ENCODE measurements around the gene SLC26A2.

Gene SLC26A2

GRCh38 chr5:149962601-149963300 lies 2.2 kb downstream of the SLC26A2 start:
- no peak for DNase-seq

GRCh38 chr5:149963729-149964128 lies 3.2 kb downstream of the SLC26A2 start:
- DNase-seq = no peak

- no peak for DNase-seq
Measured at GRCh38 chr5:149966946-149967345, 6.4 kb downstream of the SLC26A2 start.

- DNase-seq = no peak
Measured at GRCh38 chr5:149969181-149969930, 8.8 kb downstream of the SLC26A2 start.

GRCh38 chr5:149975409-149975808 lies 14.9 kb downstream of the SLC26A2 start:
- no peak for DNase-seq

GRCh38 chr5:149979896-149980295 lies 19.3 kb downstream of the SLC26A2 start:
- DNase-seq = no peak

- DNase-seq = no peak
Measured at GRCh38 chr5:149981206-149981605, 20.6 kb downstream of the SLC26A2 start.

- DNase-seq = no peak
Measured at GRCh38 chr5:149982505-149982904, 21.9 kb downstream of the SLC26A2 start.

- DNase-seq = no peak
Measured at GRCh38 chr5:149988126-149988525, 27.6 kb downstream of the SLC26A2 start.

- DNase-seq = peak; percentile 7 to 41
Measured at GRCh38 chr5:149990518-149991376, 30.2 kb downstream of the SLC26A2 start.

GRCh38 chr5:149993471-149993870 lies 32.9 kb downstream of the SLC26A2 start:
- DNase-seq = no peak

- no peak for DNase-seq
Measured at GRCh38 chr5:149995385-149996204, 35.0 kb downstream of the SLC26A2 start.

GRCh38 chr5:149996205-149996890 lies 35.8 kb downstream of the SLC26A2 start:
- DNase-seq = no peak

GRCh38 chr5:149998281-149998680 lies 37.7 kb downstream of the SLC26A2 start:
- no peak for DNase-seq

- no peak for DNase-seq
Measured at GRCh38 chr5:149999359-149999758, 38.8 kb downstream of the SLC26A2 start.

- DNase-seq = no peak
Measured at GRCh38 chr5:149999866-150000255, 39.3 kb downstream of the SLC26A2 start.

- DNase-seq = peak; percentile 79 to 80
Measured at GRCh38 chr5:150000256-150000989, 39.9 kb downstream of the SLC26A2 start, which contains the start of the genes HMGXB3 and TIGD6. TSS of gene HMGXB3 (plus strand) at chr5:150000739. CDS start at chr5:150004853, 4,114 bp downstream. TSS of gene TIGD6 (minus strand) at chr5:150000654. CDS start at chr5:149996348, 4,306 bp downstream.

GRCh38 chr5:150000990-150001659 lies 40.6 kb downstream of the SLC26A2 start:
- DNase-seq = no peak

- DNase-seq = no peak
Measured at GRCh38 chr5:150001660-150002486, 41.3 kb downstream of the SLC26A2 start.
